GM12878 (cell line): ENCODE results near the gene C1GALT1C1. TPM values are rescaled to one million over a fixed set of nuclear protein-coding genes. Genes with fewer than 3 reads are reported as not detected.

Source experiments
- ATAC-seq: fragments of 200-7000 bp; cut with Tn5 transposase; 3 replicates; pipeline ENCODE4 v1.9.1; 2020; ENCODE audit warnings: mild to moderate bottlenecking, moderate library complexity
- BruUV-seq: library from RNA; stranded (reverse); fragments of 400-500 nt; replicated peaks from 2 replicates; lab custom pipeline; 2021; lab: Mats Ljungman, UMichigan
- CTCF ChIA-PET: fragments of 300-600 bp; sonication (Branson Sonifier 250); formaldehyde crosslinking; extraction: SDS; loops from one replicate; lab custom pipeline; 2021; ENCODE audit warnings: inconsistent platforms; lab: Yijun Ruan, JAX
- POLR2A ChIA-PET: fragments of 350-600 bp; formaldehyde crosslinking; extraction: SDS; loops from one replicate; lab custom pipeline; 2021; ENCODE audit warnings: inconsistent platforms; lab: Charles Lee
- RAD21 ChIA-PET: fragments of 300-600 bp; sonication (Branson Sonifier 250); formaldehyde crosslinking; loops from one replicate; lab custom pipeline; 2023; ENCODE audit warnings: antibody characterized with exemption; ENCODE audit not compliant: unreplicated experiment; lab: Charles Lee
- SMC1A ChIA-PET: fragments of 300-600 bp; sonication (Branson Sonifier 250); formaldehyde crosslinking; loops from one replicate; lab custom pipeline; 2023; ENCODE audit not compliant: unreplicated experiment, uncharacterized antibody; lab: Charles Lee
- DNase-seq: peaks from one replicate; pipeline ENCODE4 v3.0.0-alpha.2; 2011; ENCODE audit warnings: low read depth, low spot score
- FAIRE-seq: peaks from 3 replicates; lab custom pipeline; 2011; peaks lifted over from hg19 to GRCh38; lab: Jason Lieb, UNC
- H2AFZ ChIP-seq: 2 replicates; pipeline ENCODE4 v1.6.0; 2011; ENCODE audit warnings: low read depth, low read length, control low read depth; ENCODE audit not compliant: control insufficient read depth
- H3K27ac ChIP-seq: 2 replicates; pipeline ENCODE4 v1.5.1; 2011; ENCODE audit warnings: control low read depth; ENCODE audit not compliant: control insufficient read depth, insufficient read depth
- H3K27me3 ChIP-seq, 2 experiments: replicated peaks in 1 of 2; 2 replicates each; pipeline versions ENCODE4 v1.6.0 to v1.6.1; 2011; ENCODE audit warnings: low read length in 1 of 2; ENCODE audit not compliant: control insufficient read depth in 2 of 2, insufficient read depth in 2 of 2
- H3K36me3 ChIP-seq, 2 experiments: 2 replicates each; pipeline ENCODE4 v1.5.1; 2011; ENCODE audit warnings: low read length in 1 of 2; ENCODE audit not compliant: control insufficient read depth in 2 of 2, insufficient read depth in 2 of 2
- H3K4me1 ChIP-seq: 2 replicates; pipeline ENCODE4 v1.6.1; 2011; ENCODE audit warnings: mild to moderate bottlenecking, low read length, moderate library complexity, mixed read lengths; ENCODE audit not compliant: control insufficient read depth, insufficient read depth
- H3K4me2 ChIP-seq: 2 replicates; pipeline ENCODE4 v1.6.0; 2011; ENCODE audit warnings: control low read depth; ENCODE audit not compliant: control insufficient read depth, insufficient read depth
- H3K4me3 ChIP-seq: fragments of 200-600 bp; sonication (generic); 2 replicates; pipeline ENCODE4 v1.5.1; 2016
- H3K79me2 ChIP-seq: 2 replicates; pipeline ENCODE4 v1.6.0; 2011; ENCODE audit warnings: low read length; ENCODE audit not compliant: control insufficient read depth, insufficient read depth
- H3K9ac ChIP-seq: 2 replicates; pipeline ENCODE4 v1.8.0; 2011; ENCODE audit warnings: low read length, control low read depth, mixed read lengths; ENCODE audit not compliant: control insufficient read depth, insufficient read depth
- H3K9me3 ChIP-seq: replicated peaks from 3 replicates; pipeline ENCODE4 v1.5.1; 2011; ENCODE audit warnings: mild to moderate bottlenecking, low read length; ENCODE audit not compliant: control insufficient read depth, insufficient read depth
- H4K20me1 ChIP-seq: 2 replicates; pipeline ENCODE4 v1.6.0; 2011; ENCODE audit not compliant: control insufficient read depth, insufficient read depth
- CREB1 ChIP-seq: IDR thresholded peaks from 2 replicates; pipeline ENCODE4 v1.6.1; 2012; ENCODE audit warnings: low read depth, mild to moderate bottlenecking, inconsistent platforms
- CREM ChIP-seq: IDR thresholded peaks from 2 replicates; pipeline ENCODE4 v1.6.1; 2014; ENCODE audit warnings: antibody characterized with exemption, low read depth
- FOS ChIP-seq: IDR thresholded peaks from 3 replicates; pipeline ENCODE4 v1.6.1; 2011; ENCODE audit warnings: borderline replicate concordance; ENCODE audit not compliant: insufficient read length; ENCODE audit errors: extremely low read depth
- SMAD5 ChIP-seq: IDR thresholded peaks from 2 replicates; pipeline ENCODE4 v1.6.1; 2016; ENCODE audit warnings: antibody characterized with exemption, low read depth
- STAT1 ChIP-seq: fragments of 450-650 bp; conservative IDR thresholded peaks from 2 replicates; pipeline ENCODE4 v1.6.1; 2014; ENCODE audit warnings: antibody characterized with exemption, mild to moderate bottlenecking
- ZBTB4 ChIP-seq: fragments of 450-650 bp; formaldehyde crosslinking; IDR thresholded peaks from 2 replicates; pipeline ENCODE4 v1.4.0; 2022; ENCODE audit warnings: mild to moderate bottlenecking, moderate library complexity
- ZNF622 ChIP-seq: fragments of 450-650 bp; IDR thresholded peaks from 2 replicates; pipeline ENCODE4 v1.6.1; 2017; ENCODE audit warnings: mild to moderate bottlenecking, inconsistent platforms
- WGBS: methylation state at CpG from one replicate; pipeline ENCODE4 v1.1.6; 2016; ENCODE audit warnings: low lambda C conversion rate; ENCODE audit not compliant: insufficient replicate concordance, insufficient coverage; ENCODE audit errors: missing lambda C conversion rate; 5-methylcytosine and 5-hydroxymethylcytosine counted together
- in situ Hi-C: fragments of 300-500 bp; cut with MboI; formaldehyde crosslinking; loops from 9 replicates; pipeline ENCODE4 v1.14.3; 2018; ENCODE audit warnings: mixed read lengths
- intact Hi-C: fragments of 100-400 bp; cut with micrococcal nuclease; formaldehyde crosslinking; loops from one replicate; pipeline ENCODE4 v1.14.2; 2022; ENCODE audit not compliant: unreplicated experiment
- polyA plus RNA-seq, 11 experiments: library from polyadenylated mRNA; depleted of rRNA in 4 of 11; unstranded in 6 of 11; stranded (reverse) in 5 of 11; fragments of >200 nt; fragmentation: Nextera tagmentation in 4 of 11; fragmentation: Illumina TruSeq in 1 of 11; extraction: Ambion mirVana in 4 of 11; extraction: Trizol in 1 of 11; gene quantifications; 1 replicate in 1 of 11; 2 replicates in 10 of 11; pipeline versions ENCODE4 v1.2.1 to v1.2.3, GENCODE V29; 2011 to 2016; ENCODE audit warnings: inconsistent platforms in 2 of 11, missing spikeins in 2 of 11, low read depth in 1 of 11
- total RNA-seq, 4 experiments: library from RNA; depleted of rRNA in 3 of 4; stranded (reverse); fragments of >200 nt in 3 of 4; fragmentation: Illumina TruSeq in 1 of 4; extraction: Trizol in 1 of 4; gene quantifications; 2 replicates each; pipeline versions ENCODE4 v1.2.1 to v1.2.3, GENCODE V29; 2013 to 2021

C1GALT1C1 gene
- total and polyA plus RNA-seq, 10 of the 15 experiments (the other 5 are each of a cell fraction or from before 2014, with no cell fraction given): 11.6 to 71.7 (median 22.5) TPM

DNA sequence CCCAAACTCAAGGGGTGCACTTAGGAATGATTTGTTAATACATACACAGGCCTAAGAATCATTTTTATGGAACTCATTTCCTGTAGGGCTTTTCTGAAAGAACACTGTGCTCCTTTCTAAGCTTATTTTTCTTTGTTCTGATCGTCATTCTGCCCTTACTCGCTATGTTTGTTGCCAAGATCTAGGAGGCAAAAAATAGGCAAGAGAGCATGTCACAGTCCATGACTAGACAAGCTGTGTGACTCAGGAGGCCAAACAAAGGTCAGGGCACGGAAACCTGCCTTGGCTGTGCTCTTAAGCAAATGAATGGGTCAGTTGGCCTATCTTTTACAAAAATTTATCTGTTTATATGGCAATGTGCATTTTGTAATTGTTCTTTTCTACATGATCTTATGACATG, 42.5 kb upstream of the C1GALT1C1 start:
- Histone ChIP-seq H4K20me1 (no peaks in the 10 kb centered on the region), H3K36me3 (no peaks in the 10 kb centered on the region), H3K4me2 (no peak overlapping the region), H3K4me1 (no peaks in the 10 kb centered on the region), H3K9ac (no peak overlapping the region), H3K27me3 (no peaks in the 10 kb centered on the region), H3K27ac (no peak overlapping the region), H3K9me3 (no peaks in the 10 kb centered on the region), H3K79me2 (no peaks in the 10 kb centered on the region), H2AFZ (no peak overlapping the region), H3K4me3 (no peak overlapping the region)
- in situ Hi-C loops (no loop called here), intact Hi-C loops (no loop called here)
- CTCF ChIA-PET: interaction anchor here (0.8 to 1.8 kb wide), 2 partner anchors 9 to 258 kb away, joined by 4 to 9 read pairs; no protein-coding TSS in a partner anchor
- SMC1A ChIA-PET: interaction anchor here (0.8 to 0.9 kb wide), 2 partner anchors 25 to 107 kb away, joined by 3 read pairs; no protein-coding TSS in a partner anchor
- ATAC-seq (no peak), FAIRE-seq (no peak), DNase-seq (no peak)
- 33% methylated on average over 3 of the region's 3 CpGs for WGBS
- RAD21 ChIA-PET: no interaction called here
- POLR2A ChIA-PET: no interaction called here
- no TSS peak for BruUV-seq
- no peak for TF ChIP-seq FOS
- no peak for TF ChIP-seq ZNF622
- no peak for TF ChIP-seq ZBTB4 (CRISPR knock-in tag)
- TF ChIP-seq CREB1: no peak
- TF ChIP-seq SMAD5: no peak
- no peak for TF ChIP-seq STAT1
- TF ChIP-seq CREM: no peak
